NCI-H1092 treated with DMSO at 0.1 percent for 48 hours (cell line): ENCODE data around the gene PLXNA2.
A peak's percentile ranks its signal among the peaks of the same experiment; 100 is the strongest.

ENCODE experiments used
- DNase-seq: peaks from one replicate; lab custom pipeline; 2025; lab: John Stamatoyannopoulos, UW

The PLXNA2 gene

GRCh38 chr1:208205216-208206013 lies 38.8 kb downstream of the PLXNA2 start:
- DNase-seq, result no peak

GRCh38 chr1:208204779-208205178 lies 39.4 kb downstream of the PLXNA2 start:
- DNase-seq, result peak; percentile 32

GRCh38 chr1:208203848-208204609 lies 40.2 kb downstream of the PLXNA2 start:
- DNase-seq, result no peak

GRCh38 chr1:208203127-208203847 lies 40.9 kb downstream of the PLXNA2 start:
- DNase-seq, result peak; percentile 100

GRCh38 chr1:208202333-208202995 lies 41.7 kb downstream of the PLXNA2 start:
- peak; percentile 80 for DNase-seq

- no peak for DNase-seq
Measured at GRCh38 chr1:208201229-208201628, 43.0 kb downstream of the PLXNA2 start.

GRCh38 chr1:208200116-208200515 lies 44.1 kb downstream of the PLXNA2 start:
- no peak for DNase-seq

- DNase-seq, result no peak
Measured at GRCh38 chr1:208198236-208198635, 45.9 kb downstream of the PLXNA2 start.

GRCh38 chr1:208194944-208195343 lies 49.2 kb downstream of the PLXNA2 start:
- DNase-seq, result no peak

- DNase-seq, result no peak
Measured at GRCh38 chr1:208192995-208193394, 51.2 kb downstream of the PLXNA2 start.

GRCh38 chr1:208190784-208191183 lies 53.4 kb downstream of the PLXNA2 start:
- no peak for DNase-seq

- no peak for DNase-seq
Measured at GRCh38 chr1:208189716-208190115, 54.5 kb downstream of the PLXNA2 start.

GRCh38 chr1:208189183-208189582 lies 55.0 kb downstream of the PLXNA2 start:
- DNase-seq, result no peak

GRCh38 chr1:208188607-208189006 lies 55.6 kb downstream of the PLXNA2 start:
- no peak for DNase-seq

- DNase-seq, result no peak
Measured at GRCh38 chr1:208187499-208188041, 56.6 kb downstream of the PLXNA2 start.

GRCh38 chr1:208185801-208186231 lies 58.4 kb downstream of the PLXNA2 start:
- DNase-seq, result no peak

- DNase-seq, result no peak
Measured at GRCh38 chr1:208184966-208185654, 59.1 kb downstream of the PLXNA2 start.

- no peak for DNase-seq
Measured at GRCh38 chr1:208183977-208184911, 59.9 kb downstream of the PLXNA2 start.

- DNase-seq, result no peak
Measured at GRCh38 chr1:208182880-208183645, 61.1 kb downstream of the PLXNA2 start.
